OCI-LY1 (cell line): ENCODE results near the gene IGF1.

Experiments
- H2AFZ ChIP-seq: fragments of 200-600 bp; sonication (generic), shearing (Covaris generic); 2 replicates; pipeline ENCODE4 v1.6.0; 2014; ENCODE audit warnings: antibody characterized with exemption, mild to moderate bottlenecking, low read length
- H3F3A ChIP-seq: fragments of 200-600 bp; sonication (generic), shearing (Covaris generic); 2 replicates; pipeline ENCODE4 v1.6.0; 2014; ENCODE audit warnings: mild to moderate bottlenecking, antibody characterized with exemption, low read length, moderate library complexity; ENCODE audit not compliant: insufficient read depth
- H3K27ac ChIP-seq: fragments of 200-600 bp; sonication (generic); 2 replicates; pipeline ENCODE4 v1.5.1; 2014; ENCODE audit warnings: low read length, mixed run types, mild to moderate bottlenecking, low read depth; ENCODE audit not compliant: poor library complexity, severe bottlenecking
- H3K27me3 ChIP-seq: fragments of 200-600 bp; sonication (generic); 2 replicates; pipeline ENCODE4 v1.6.0; 2014; ENCODE audit warnings: antibody characterized with exemption, mild to moderate bottlenecking, low read length, moderate library complexity; ENCODE audit not compliant: insufficient read depth
- H3K36me3 ChIP-seq: fragments of 200-600 bp; sonication (generic); 2 replicates; pipeline ENCODE4 v1.6.1; 2014; ENCODE audit warnings: mild to moderate bottlenecking, antibody characterized with exemption, low read length, moderate library complexity, mixed read lengths; ENCODE audit not compliant: insufficient read depth
- H3K4me1 ChIP-seq: fragments of 200-600 bp; sonication (generic); 2 replicates; pipeline ENCODE4 v1.5.1; 2014; ENCODE audit warnings: mild to moderate bottlenecking, low read length, moderate library complexity; ENCODE audit not compliant: insufficient read depth, severe bottlenecking
- H3K4me2 ChIP-seq: fragments of 200-600 bp; sonication (generic), shearing (Covaris generic); 2 replicates; pipeline ENCODE4 v1.6.1; 2014; ENCODE audit warnings: low read length
- H3K4me3 ChIP-seq: fragments of 200-600 bp; sonication (generic); 2 replicates; pipeline ENCODE4 v1.5.1; 2014; ENCODE audit warnings: low read length, low read depth, mild to moderate bottlenecking, mixed read lengths; ENCODE audit not compliant: poor library complexity, severe bottlenecking
- H3K79me2 ChIP-seq: fragments of 200-600 bp; shearing (Covaris generic); 2 replicates; pipeline ENCODE4 v1.6.1; 2016; ENCODE audit warnings: mixed run types, low read length, mixed read lengths; ENCODE audit not compliant: insufficient read depth
- H3K9ac ChIP-seq: fragments of 200-600 bp; sonication (generic), shearing (Covaris generic); 2 replicates; pipeline ENCODE4 v1.6.1; 2014; ENCODE audit warnings: mild to moderate bottlenecking, low read length, mixed read lengths
- H3K9me2 ChIP-seq: fragments of 200-600 bp; sonication (generic), shearing (Covaris generic); 2 replicates; pipeline ENCODE4 v1.6.1; 2014; ENCODE audit warnings: low read depth, mild to moderate bottlenecking, low read length, mixed read lengths
- H3K9me3 ChIP-seq: fragments of 200-600 bp; shearing (Covaris generic); 2 replicates; pipeline ENCODE4 v1.6.1; 2014; ENCODE audit warnings: low read length, mixed read lengths
- H4K20me1 ChIP-seq: fragments of 200-600 bp; sonication (generic), shearing (Covaris generic); 2 replicates; pipeline ENCODE4 v1.6.0; 2016; ENCODE audit warnings: mild to moderate bottlenecking, low read length; ENCODE audit not compliant: insufficient read depth
- CTCF ChIP-seq: fragments of 200-600 bp; sonication (generic), shearing (Covaris generic); IDR thresholded peaks from 2 replicates; pipeline ENCODE4 v1.5.1; 2017; ENCODE audit warnings: mild to moderate bottlenecking, antibody characterized with exemption, low read length, moderate library complexity, mixed read lengths
- EZH2 ChIP-seq: fragments of 200-600 bp; sonication (generic), shearing (Covaris generic); IDR thresholded peaks from 2 replicates; pipeline ENCODE4 v1.8.0; 2017; ENCODE audit warnings: borderline replicate concordance, mixed run types, mild to moderate bottlenecking, antibody characterized with exemption, low read length, moderate library complexity, mixed read lengths

Gene IGF1

GRCh38 chr12:102430661-102431060 lies 49.7 kb downstream of the IGF1 start:
- Histone ChIP-seq H3K9me3 (no peaks in the 10 kb centered on the region), H2AFZ (no peak overlapping the region), H3K9ac (no peak overlapping the region), H3K4me1 (no peaks in the 10 kb centered on the region), H3K4me2 (no peak overlapping the region), H3K4me3 (no peak overlapping the region), H3K27ac (no peak overlapping the region), H3K79me2 (no peaks in the 10 kb centered on the region), H3F3A (no peaks in the 10 kb centered on the region), H3K27me3 (no peaks in the 10 kb centered on the region), H3K9me2 (no peaks in the 10 kb centered on the region), H4K20me1 (no peaks in the 10 kb centered on the region), H3K36me3 (no peaks in the 10 kb centered on the region)
- TF ChIP-seq EZH2 (no peak), CTCF (no peak)

- H3K4me3 ChIP-seq, result no peak overlapping the region
- no peaks in the 10 kb centered on the region for H3K79me2 ChIP-seq
- H3K4me1 ChIP-seq, result no peaks in the 10 kb centered on the region
- no peaks in the 10 kb centered on the region for H3K36me3 ChIP-seq
- H3K4me2 ChIP-seq, result no peak overlapping the region
- H3K9ac ChIP-seq, result no peak overlapping the region
- no peaks in the 10 kb centered on the region for H3K9me3 ChIP-seq
- no peaks in the 10 kb centered on the region for H3K9me2 ChIP-seq
- H3K27ac ChIP-seq, result no peak overlapping the region
- TF ChIP-seq EZH2 (no peak), CTCF (no peak)
- H3K27me3 ChIP-seq, result no peaks in the 10 kb centered on the region
- no peak overlapping the region for H2AFZ ChIP-seq
- H3F3A ChIP-seq, result no peaks in the 10 kb centered on the region
- no peaks in the 10 kb centered on the region for H4K20me1 ChIP-seq
These were observed 50.9 kb downstream of the IGF1 start for GRCh38 chr12:102429211-102430154.

GRCh38 chr12:102427543-102427941 lies 52.8 kb downstream of the IGF1 start:
- Histone ChIP-seq H2AFZ (no peak overlapping the region), H3K4me2 (no peak overlapping the region)

More at GRCh38 chr12:102427543-102427941, 52.8 kb downstream of the IGF1 start:
- TF ChIP-seq EZH2, result no peak
- TF ChIP-seq CTCF, result no peak
- no peaks in the 10 kb centered on the region for H3K9me2 ChIP-seq
- H4K20me1 ChIP-seq, result no peaks in the 10 kb centered on the region
- H3K9ac ChIP-seq, result no peak overlapping the region
- H3K4me3 ChIP-seq, result no peak overlapping the region
- no peaks in the 10 kb centered on the region for H3K36me3 ChIP-seq
- H3K79me2 ChIP-seq, result no peaks in the 10 kb centered on the region
- H3K27me3 ChIP-seq, result no peaks in the 10 kb centered on the region
- H3K27ac ChIP-seq, result no peak overlapping the region
- H3F3A ChIP-seq, result no peaks in the 10 kb centered on the region
- no peaks in the 10 kb centered on the region for H3K9me3 ChIP-seq
- H3K4me1 ChIP-seq, result no peaks in the 10 kb centered on the region
